Panc1 (cell line): ENCODE data around the gene PTGIS.

ENCODE experiments used
- CTCF ChIP-seq: fragments of 450-650 bp; IDR thresholded peaks from 2 replicates; pipeline ENCODE4 v1.5.1; 2017; ENCODE audit warnings: mild to moderate bottlenecking
- POLR2AphosphoS5 ChIP-seq: IDR thresholded peaks from 2 replicates; pipeline ENCODE4 v1.6.1; 2012; ENCODE audit warnings: mild to moderate bottlenecking, low read depth, low read length, moderate library complexity
- REST ChIP-seq, 2 experiments: IDR thresholded peaks; 2 replicates each; pipeline ENCODE4 v1.6.1; 2011 to 2012; ENCODE audit warnings: low read depth in 2 of 2, control low read depth in 1 of 2, low read length in 1 of 2, mild to moderate bottlenecking in 1 of 2, moderate library complexity in 1 of 2; ENCODE audit not compliant: insufficient read depth in 1 of 2
- SIN3A ChIP-seq: IDR thresholded peaks from 2 replicates; pipeline ENCODE4 v1.6.1; 2012; ENCODE audit warnings: low read depth, mild to moderate bottlenecking, low read length, moderate library complexity, borderline replicate concordance; ENCODE audit not compliant: insufficient read depth
- TCF7L2 ChIP-seq: IDR thresholded peaks from 2 replicates; pipeline ENCODE4 v1.6.1; 2011; ENCODE audit warnings: mild to moderate bottlenecking, low read depth, low read length, inconsistent platforms

- TF ChIP-seq CTCF = no peak
- TF ChIP-seq REST (IDR thresholded peaks at IDR 0.05; ENCODE audit: insufficient read depth in 1 of 2, low read depth in 2 of 2, low read length in 1 of 2) = no peak
- TF ChIP-seq POLR2AphosphoS5 = peak; percentile 48; the same call in 1 of the 2 replicates
- peak; percentile 55; the same call in 1 of the 2 replicates for TF ChIP-seq TCF7L2
- no peak for TF ChIP-seq SIN3A
Measured at GRCh38 chr20:49562311-49563014, 5.5 kb downstream of the PTGIS start.
